ENCODE results near the gene FARSA. TPM values are rescaled to one million over a fixed set of nuclear protein-coding genes. Genes with fewer than 3 reads are reported as not detected.

FARSA gene
- polyA plus RNA-seq, 2 of the 4 experiments (the other 2 are of a cell fraction): 18.1 to 58.7 TPM

DNA sequence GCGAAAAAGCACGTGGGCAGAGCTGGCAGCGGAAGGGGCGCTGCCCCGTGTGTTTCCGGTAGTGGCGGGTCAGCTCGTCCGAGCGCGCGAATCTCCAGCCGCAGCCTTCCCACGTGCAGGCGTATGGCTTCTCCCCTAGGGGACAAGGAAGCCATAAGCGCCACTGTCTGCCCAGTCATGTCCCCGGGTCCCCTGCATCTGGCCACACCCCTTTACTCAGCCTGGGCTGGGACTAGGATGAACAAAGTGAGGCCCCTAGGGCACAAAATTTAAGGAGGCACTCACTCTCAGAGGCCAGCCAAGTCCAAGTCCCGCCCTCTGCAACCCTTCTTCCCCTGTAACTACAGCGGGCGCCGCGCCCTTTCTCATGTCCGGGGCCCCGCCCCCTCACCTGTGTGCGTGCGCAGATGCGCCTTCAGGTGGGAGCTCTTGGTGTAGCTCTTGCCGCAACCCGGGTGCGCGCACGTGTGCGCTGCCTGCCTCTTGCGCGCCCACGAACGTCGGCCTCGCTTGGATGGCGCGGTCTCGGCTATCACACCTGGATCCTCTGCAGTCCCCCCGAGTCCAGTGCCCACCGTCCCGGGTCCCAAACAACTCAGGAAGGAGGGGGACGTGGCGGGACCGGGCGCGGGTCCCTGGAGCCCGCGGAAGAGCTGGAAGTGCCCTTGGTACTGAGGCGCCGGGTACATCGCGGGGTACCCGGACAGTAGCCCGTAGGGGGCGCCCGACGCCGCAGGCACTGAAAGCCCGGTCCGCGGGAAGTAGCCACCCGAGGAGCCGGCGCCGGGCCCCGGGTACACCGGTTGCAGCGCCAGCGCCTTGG lies 48.4 kb downstream of the FARSA start (continued):
- TF ChIP-seq, protein P1, sequence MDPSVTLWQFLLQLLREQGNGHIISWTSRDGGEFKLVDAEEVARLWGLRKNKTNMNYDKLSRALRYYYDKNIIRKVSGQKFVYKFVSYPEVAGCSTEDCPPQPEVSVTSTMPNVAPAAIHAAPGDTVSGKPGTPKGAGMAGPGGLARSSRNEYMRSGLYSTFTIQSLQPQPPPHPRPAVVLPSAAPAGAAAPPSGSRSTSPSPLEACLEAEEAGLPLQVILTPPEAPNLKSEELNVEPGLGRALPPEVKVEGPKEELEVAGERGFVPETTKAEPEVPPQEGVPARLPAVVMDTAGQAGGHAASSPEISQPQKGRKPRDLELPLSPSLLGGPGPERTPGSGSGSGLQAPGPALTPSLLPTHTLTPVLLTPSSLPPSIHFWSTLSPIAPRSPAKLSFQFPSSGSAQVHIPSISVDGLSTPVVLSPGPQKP (IDR thresholded peaks at IDR 0.05; ENCODE audit: low read depth, low read length): no peak
- no peak for TF ChIP-seq CHD4 (IDR thresholded peaks at IDR 0.05; ENCODE audit: borderline replicate concordance)
- TF ChIP-seq, protein P2, sequence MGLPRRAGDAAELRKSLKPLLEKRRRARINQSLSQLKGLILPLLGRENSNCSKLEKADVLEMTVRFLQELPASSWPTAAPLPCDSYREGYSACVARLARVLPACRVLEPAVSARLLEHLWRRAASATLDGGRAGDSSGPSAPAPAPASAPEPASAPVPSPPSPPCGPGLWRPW (IDR thresholded peaks at IDR 0.05): no peak
- no peak for TF ChIP-seq POLR2A (IDR thresholded peaks at IDR 0.05; ENCODE audit: low read length)
- no peak for TF ChIP-seq TP53 (CRISPR knock-in tag; IDR thresholded peaks at IDR 0.05)
- TF ChIP-seq, protein P3, sequence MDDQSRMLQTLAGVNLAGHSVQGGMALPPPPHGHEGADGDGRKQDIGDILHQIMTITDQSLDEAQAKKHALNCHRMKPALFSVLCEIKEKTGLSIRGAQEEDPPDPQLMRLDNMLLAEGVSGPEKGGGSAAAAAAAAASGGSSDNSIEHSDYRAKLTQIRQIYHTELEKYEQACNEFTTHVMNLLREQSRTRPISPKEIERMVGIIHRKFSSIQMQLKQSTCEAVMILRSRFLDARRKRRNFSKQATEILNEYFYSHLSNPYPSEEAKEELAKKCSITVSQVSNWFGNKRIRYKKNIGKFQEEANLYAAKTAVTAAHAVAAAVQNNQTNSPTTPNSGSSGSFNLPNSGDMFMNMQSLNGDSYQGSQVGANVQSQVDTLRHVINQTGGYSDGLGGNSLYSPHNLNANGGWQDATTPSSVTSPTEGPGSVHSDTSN (IDR thresholded peaks at IDR 0.05): no peak
- TF ChIP-seq RFX5 (IDR thresholded peaks at IDR 0.05): no peak
- TF ChIP-seq MAZ (IDR thresholded peaks at IDR 0.05; ENCODE audit: borderline replicate concordance, low read depth, low read length): no peak
- peak; percentile 16 to 47; a peak in 3 of 5 replicates for TF ChIP-seq RAD21 (conservative IDR thresholded peaks at IDR 0.05 in 1 of 2, IDR thresholded peaks at IDR 0.05 in 1 of 2)
- TF ChIP-seq SMC3 (IDR thresholded peaks at IDR 0.05): 0 out of 3 replicates have a peak, but pooled peaks have one; percentile 10
- TF ChIP-seq RCOR1 (IDR thresholded peaks at IDR 0.05; ENCODE audit: low read depth, low read length): no peak
- TF ChIP-seq EHF (CRISPR knock-in tag; IDR thresholded peaks at IDR 0.05): no peak
- no peak for TF ChIP-seq MYC (IDR thresholded peaks at IDR 0.05; ENCODE audit: borderline replicate concordance, low read length)
- no peak for TF ChIP-seq HOXA7 (CRISPR knock-in tag; IDR thresholded peaks at IDR 0.05)
- no peak for TF ChIP-seq NPAS2 (CRISPR knock-in tag; IDR thresholded peaks at IDR 0.05; ENCODE audit: borderline replicate concordance)
- TF ChIP-seq, protein P4, sequence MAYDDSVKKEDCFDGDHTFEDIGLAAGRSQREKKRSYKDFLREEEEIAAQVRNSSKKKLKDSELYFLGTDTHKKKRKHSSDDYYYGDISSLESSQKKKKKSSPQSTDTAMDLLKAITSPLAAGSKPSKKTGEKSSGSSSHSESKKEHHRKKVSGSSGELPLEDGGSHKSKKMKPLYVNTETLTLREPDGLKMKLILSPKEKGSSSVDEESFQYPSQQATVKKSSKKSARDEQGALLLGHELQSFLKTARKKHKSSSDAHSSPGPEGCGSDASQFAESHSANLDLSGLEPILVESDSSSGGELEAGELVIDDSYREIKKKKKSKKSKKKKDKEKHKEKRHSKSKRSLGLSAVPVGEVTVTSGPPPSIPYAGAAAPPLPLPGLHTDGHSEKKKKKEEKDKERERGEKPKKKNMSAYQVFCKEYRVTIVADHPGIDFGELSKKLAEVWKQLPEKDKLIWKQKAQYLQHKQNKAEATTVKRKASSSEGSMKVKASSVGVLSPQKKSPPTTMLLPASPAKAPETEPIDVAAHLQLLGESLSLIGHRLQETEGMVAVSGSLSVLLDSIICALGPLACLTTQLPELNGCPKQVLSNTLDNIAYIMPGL (CRISPR knock-in tag; IDR thresholded peaks at IDR 0.05; ENCODE audit: borderline replicate concordance): no peak
- TF ChIP-seq RNF2 (IDR thresholded peaks at IDR 0.05; ENCODE audit: borderline replicate concordance, low read depth): no peak
- TF ChIP-seq POLR2AphosphoS2 (conservative IDR thresholded peaks at IDR 0.05; ENCODE audit: low read length): no peak
- TF ChIP-seq FOSL2 (IDR thresholded peaks at IDR 0.05): no peak
- TF ChIP-seq FOSL2 (CRISPR knock-in tag; IDR thresholded peaks at IDR 0.05): no peak
- TF ChIP-seq, protein P5, sequence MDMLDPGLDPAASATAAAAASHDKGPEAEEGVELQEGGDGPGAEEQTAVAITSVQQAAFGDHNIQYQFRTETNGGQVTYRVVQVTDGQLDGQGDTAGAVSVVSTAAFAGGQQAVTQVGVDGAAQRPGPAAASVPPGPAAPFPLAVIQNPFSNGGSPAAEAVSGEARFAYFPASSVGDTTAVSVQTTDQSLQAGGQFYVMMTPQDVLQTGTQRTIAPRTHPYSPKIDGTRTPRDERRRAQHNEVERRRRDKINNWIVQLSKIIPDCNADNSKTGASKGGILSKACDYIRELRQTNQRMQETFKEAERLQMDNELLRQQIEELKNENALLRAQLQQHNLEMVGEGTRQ (IDR thresholded peaks at IDR 0.05): no peak
- TF ChIP-seq KDM1A (IDR thresholded peaks at IDR 0.05; ENCODE audit: low read depth): no peak

DNA sequence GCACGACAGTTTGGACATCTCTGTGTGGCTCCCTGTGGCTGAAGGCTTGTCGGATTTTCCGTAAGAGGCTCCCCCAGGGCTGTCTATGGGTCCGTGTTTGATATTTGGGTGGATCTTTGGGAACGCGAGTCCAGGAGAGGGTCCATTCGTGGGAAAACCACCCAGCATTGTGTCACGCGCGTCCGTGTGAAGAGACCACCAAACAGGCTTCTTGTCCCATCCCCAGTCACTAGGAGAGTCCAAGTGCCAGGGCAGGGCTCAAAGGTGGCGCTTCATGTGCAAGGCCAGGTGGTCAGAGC lies 48.9 kb downstream of the FARSA start:
- CTCF ChIA-PET: interaction anchor here (0.6 to 4.5 kb wide), 18 partner anchors 8 to 118 kb away, joined by 3 to 17 read pairs (median 3); partner anchors contain the start of gene RTBDN
- WGBS (ENCODE audit: missing lambda C conversion rate): 95% methylated on average over 12 of the region's 12 CpGs
- Histone ChIP-seq H3K4me1 (no peaks in the 10 kb centered on the region), H3K27ac (no peak overlapping the region), H3K9me3 (peaks cover 9% of the 10 kb centered on the region; the same call in 2 of the 3 replicates), H3K4me2 (peak overlapping the region; percentile 65), H3K4me3 (no peak overlapping the region; the same call in 2 of the 3 replicates)
- no peak for ATAC-seq
- DNase-seq (ENCODE audit: low read depth in 1 of 2, low spot score in 1 of 2): no peak
- POLR2A ChIA-PET: interaction anchor here (0.6 kb wide), 1 partner anchor 80 kb away, joined by 3 read pairs; no protein-coding TSS in a partner anchor
- FAIRE-seq: no peak
- TF ChIP-seq HDAC2 (IDR thresholded peaks at IDR 0.05) (no peak), CHD2 (IDR thresholded peaks at IDR 0.05; ENCODE audit: low read length, partially characterized antibody) (no peak), RARB (CRISPR knock-in tag; IDR thresholded peaks at IDR 0.05) (no peak), EHMT2 (IDR thresholded peaks at IDR 0.05; ENCODE audit: low read depth) (no peak), FOSL2 (IDR thresholded peaks at IDR 0.05) (no peak), FOSL2 (CRISPR knock-in tag; IDR thresholded peaks at IDR 0.05) (no peak), ZSCAN20 (CRISPR knock-in tag; IDR thresholded peaks at IDR 0.05) (no peak), JUN (IDR thresholded peaks at IDR 0.05) (no peak), TP53 (CRISPR knock-in tag; IDR thresholded peaks at IDR 0.05) (no peak), CBX8 (IDR thresholded peaks at IDR 0.05) (no peak), KDM1A (IDR thresholded peaks at IDR 0.05; ENCODE audit: low read depth) (no peak), MYC (IDR thresholded peaks at IDR 0.05; ENCODE audit: borderline replicate concordance, low read length) (no peak), SREBF2 (IDR thresholded peaks at IDR 0.05) (no peak), PHF8 (IDR thresholded peaks at IDR 0.05; ENCODE audit: borderline replicate concordance, low read depth) (no peak), HOXA7 (CRISPR knock-in tag; IDR thresholded peaks at IDR 0.05) (no peak), CBX2 (IDR thresholded peaks at IDR 0.05; ENCODE audit: borderline replicate concordance, low read depth) (no peak), ZNF302 (CRISPR knock-in tag; IDR thresholded peaks at IDR 0.05) (no peak)
- TF ChIP-seq, protein P1 (IDR thresholded peaks at IDR 0.05; ENCODE audit: low read depth, low read length): no peak

Data from A549 (cell line).